GM19099 (cell line): ENCODE results near the gene ZNF728.

Source experiments
- POLR2A ChIP-seq: IDR thresholded peaks from 3 replicates; pipeline ENCODE4 v1.6.1; 2011; ENCODE audit warnings: low read depth; ENCODE audit not compliant: insufficient read length; ENCODE audit errors: extremely low read depth

Gene ZNF728

GRCh38 chr19:23002690-23003422 is at the start of gene ZNF728:
ZNF728 (minus strand) TSS chr19:23003176; CDS start chr19:23003030, 146 bp downstream.
- no peak for TF ChIP-seq POLR2A

DNA sequence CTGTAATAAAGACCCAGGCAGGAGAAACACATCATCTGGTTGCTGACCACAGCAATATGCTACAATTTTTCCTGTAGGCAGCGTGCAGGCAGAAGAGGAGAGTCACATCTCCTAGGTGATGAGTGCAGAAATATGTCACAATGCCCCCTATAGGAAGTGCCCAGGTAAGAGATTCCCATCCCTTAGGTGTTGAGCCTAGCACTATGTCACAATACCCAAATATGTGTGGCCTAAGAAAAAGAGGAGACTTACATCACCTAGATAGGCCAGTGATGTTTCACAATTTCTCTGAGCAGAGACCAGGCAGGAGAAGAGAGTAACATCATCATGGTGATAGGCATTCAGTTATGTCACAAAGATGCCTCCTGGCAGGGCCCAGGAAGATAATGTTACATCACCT is 49.4 kb upstream of the ZNF728 start:
- TF ChIP-seq POLR2A = no peak

- no peak for TF ChIP-seq POLR2A
Measured at GRCh38 chr19:23049256-23049655, 46.3 kb upstream of the ZNF728 start.

DNA sequence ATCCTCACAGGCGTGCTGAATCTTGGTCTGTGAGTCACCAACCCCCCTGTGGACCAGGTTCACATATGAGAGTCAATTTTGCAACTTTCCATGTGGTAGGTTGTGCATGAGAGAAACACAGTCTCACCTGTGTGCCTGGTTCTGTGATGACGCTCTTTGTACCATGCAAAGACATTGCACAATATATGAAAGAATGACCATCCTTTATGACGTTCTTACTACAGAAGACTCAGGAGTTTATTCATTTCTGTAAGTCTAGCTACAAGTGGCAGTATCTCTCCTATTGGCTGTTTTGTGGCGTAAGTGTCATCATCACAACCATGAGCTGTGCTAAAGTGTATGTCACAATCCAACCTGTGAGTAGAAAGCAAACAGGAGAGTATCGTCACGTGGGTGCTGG is 43.8 kb upstream of the ZNF728 start:
- TF ChIP-seq POLR2A = no peak

DNA sequence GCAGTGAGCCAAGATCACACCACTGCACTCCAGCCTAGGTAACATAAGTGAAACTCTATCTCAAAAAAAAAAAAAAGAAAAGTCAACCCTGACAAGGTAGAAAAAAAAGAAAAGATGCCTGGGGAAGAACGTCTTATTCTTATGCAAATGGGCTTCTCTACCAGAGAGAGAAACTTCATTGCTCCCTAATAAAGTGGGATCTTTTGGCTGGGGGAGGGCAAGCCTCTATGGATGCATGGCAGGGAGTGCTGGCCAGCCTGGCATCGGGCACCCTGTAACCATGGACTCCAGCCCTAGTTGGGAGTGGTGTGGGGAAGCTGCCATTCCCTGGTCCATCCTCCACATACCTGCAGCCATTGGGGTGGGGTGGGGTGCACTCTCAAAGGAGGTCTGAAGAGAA is 30.7 kb upstream of the ZNF728 start:
- no peak for TF ChIP-seq POLR2A

DNA sequence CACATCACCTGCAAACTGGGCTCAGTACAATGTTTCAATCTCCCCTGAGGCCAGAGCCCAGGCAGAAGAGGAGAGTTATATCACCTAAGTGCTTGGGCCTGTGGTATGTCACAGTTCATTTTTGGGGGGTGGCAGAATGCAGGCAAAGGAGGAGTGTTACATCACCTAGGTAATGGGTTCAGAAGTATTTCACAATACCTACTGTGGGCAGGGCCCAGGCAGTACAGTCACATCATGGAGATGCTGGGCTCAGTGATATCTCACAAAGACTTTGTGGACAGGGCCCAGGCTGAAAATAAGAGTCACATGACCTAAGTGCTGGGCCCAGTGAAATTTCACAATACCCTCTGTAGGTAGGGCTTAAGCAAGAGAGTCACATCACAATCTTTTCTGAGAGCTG is 12.7 kb upstream of the ZNF728 start:
- no peak for TF ChIP-seq POLR2A

GRCh38 chr19:22976248-22976647 is 26.7 kb downstream of the ZNF728 start:
- no peak for TF ChIP-seq POLR2A

GRCh38 chr19:22945560-22945959 is 57.4 kb downstream of the ZNF728 start:
- no peak for TF ChIP-seq POLR2A

DNA sequence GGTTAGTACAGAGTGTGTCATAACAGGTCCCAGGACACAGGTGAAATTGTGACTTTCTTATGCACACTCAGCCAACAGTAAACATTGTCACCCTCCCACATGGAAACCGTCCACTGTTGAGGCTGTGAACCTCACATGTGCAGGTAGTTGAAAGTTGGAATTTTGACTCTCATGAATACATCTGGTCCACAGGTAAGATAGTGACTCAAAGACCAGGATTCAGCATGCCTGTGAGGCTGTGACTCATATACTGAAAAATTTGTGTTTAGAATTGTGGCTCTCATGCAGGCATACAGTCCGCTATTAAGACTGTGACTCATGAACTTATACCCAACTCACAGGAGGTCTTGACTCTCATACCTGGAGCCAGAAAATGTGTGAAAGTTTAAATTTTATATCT is 67.8 kb downstream of the ZNF728 start:
- TF ChIP-seq POLR2A = no peak
